DMS 273 treated with DMSO at 0.1 percent for 48 hours (cell line): ENCODE data around the gene MVD.
A peak's percentile ranks its signal among the peaks of the same experiment; 100 is the strongest.
"Not testable (repeated sequence)": the region's sequence is repeated elsewhere in the genome, so short reads cannot be mapped to it uniquely, and the experiment has no call there.

Experiments
- DNase-seq: peaks from one replicate; lab custom pipeline; 2025; lab: John Stamatoyannopoulos, UW

Gene MVD

GRCh38 chr16:88624977-88625576 is 37.8 kb downstream of the MVD start:
- DNase-seq, result no peak

GRCh38 chr16:88624481-88624880 is 38.4 kb downstream of the MVD start:
- DNase-seq, result no peak

GRCh38 chr16:88623858-88624257 is 39.0 kb downstream of the MVD start:
- no peak for DNase-seq

GRCh38 chr16:88622866-88623265 is 40.0 kb downstream of the MVD start:
- no peak for DNase-seq

- DNase-seq, result no peak
Observed at GRCh38 chr16:88622125-88622524, 40.8 kb downstream of the MVD start.

- no peak for DNase-seq
Observed at GRCh38 chr16:88619859-88620815, 42.8 kb downstream of the MVD start.

- no peak for DNase-seq
Observed at GRCh38 chr16:88618956-88619667, 43.8 kb downstream of the MVD start.

GRCh38 chr16:88618182-88618955 is 44.5 kb downstream of the MVD start:
- no peak for DNase-seq

- DNase-seq, result no peak
Observed at GRCh38 chr16:88617268-88618031, 45.4 kb downstream of the MVD start.

GRCh38 chr16:88616736-88617135 is 46.2 kb downstream of the MVD start:
- no peak for DNase-seq

- no peak for DNase-seq
Observed at GRCh38 chr16:88616320-88616719, 46.6 kb downstream of the MVD start.

- peak; percentile 53 for DNase-seq
Observed at GRCh38 chr16:88614818-88615580, 47.9 kb downstream of the MVD start.

- DNase-seq, result no peak
Observed at GRCh38 chr16:88613911-88614817, 48.7 kb downstream of the MVD start.

GRCh38 chr16:88613293-88613692 is 49.6 kb downstream of the MVD start:
- DNase-seq, result no peak

GRCh38 chr16:88610909-88611812 is 51.7 kb downstream of the MVD start:
- DNase-seq, result no peak

GRCh38 chr16:88610080-88610479 is 52.8 kb downstream of the MVD start:
- DNase-seq, result no peak

- not testable (repeated sequence) for DNase-seq
Observed at GRCh38 chr16:88609426-88609825, 53.5 kb downstream of the MVD start.

GRCh38 chr16:88608076-88608475 is 54.8 kb downstream of the MVD start:
- no peak for DNase-seq
